A549 (cell line): ENCODE data around the gene OR5H2. TPM values are rescaled to one million over a fixed set of nuclear protein-coding genes. Genes with fewer than 3 reads are reported as not detected.

Experiments used
- ATAC-seq, 2 experiments: fragments of 200-7000 bp in 1 of 2; fragments of >200 bp in 1 of 2; cut with Nextera tagmentation in 1 of 2; cut with Tn5 transposase in 1 of 2; 3 replicates each; pipeline versions ENCODE4 v1.8.0 to v1.9.1; 2018 to 2020; ENCODE audit warnings: mild to moderate bottlenecking in 1 of 2, moderate library complexity in 1 of 2
- CTCF ChIA-PET: fragments of 300-600 bp; sonication (Branson Sonifier 250); formaldehyde crosslinking; extraction: SDS; loops from one replicate; lab custom pipeline; 2021; ENCODE audit warnings: antibody characterized with exemption, inconsistent platforms; lab: Yijun Ruan, JAX
- POLR2A ChIA-PET: fragments of 350-600 bp; formaldehyde crosslinking; extraction: SDS; loops from one replicate; lab custom pipeline; 2021; ENCODE audit warnings: antibody characterized with exemption, inconsistent platforms; lab: Yijun Ruan, JAX
- DNase-seq, 2 experiments: peaks; one replicate each; pipeline versions ENCODE4 v3.0.0 to v3.0.0-alpha.2; 2011 to 2016; ENCODE audit warnings: low read depth in 1 of 2, low spot score in 1 of 2
- FAIRE-seq: peaks from 2 replicates; lab custom pipeline; 2011; peaks lifted over from hg19 to GRCh38; lab: Jason Lieb, UNC
- H3K27ac ChIP-seq, 2 experiments: fragments of >200 bp; sonication (Bioruptor Twin); formaldehyde crosslinking; 3 replicates each; pipeline ENCODE4 v1.5.1; 2016 to 2017
- H3K4me1 ChIP-seq: fragments of >200 bp; sonication (Bioruptor Twin); formaldehyde crosslinking; 3 replicates; pipeline ENCODE4 v1.6.1; 2016
- H3K4me2 ChIP-seq: fragments of >200 bp; sonication (Bioruptor Twin); formaldehyde crosslinking; 3 replicates; pipeline ENCODE4 v1.6.1; 2016
- H3K4me3 ChIP-seq: fragments of >200 bp; sonication (Bioruptor Twin); formaldehyde crosslinking; 3 replicates; pipeline ENCODE4 v1.5.1; 2016
- H3K9me3 ChIP-seq: fragments of >200 bp; sonication (Bioruptor Twin); formaldehyde crosslinking; 3 replicates; pipeline ENCODE4 v1.6.1; 2016
- CBX2 ChIP-seq: fragments of 200-600 bp; sonication (generic); IDR thresholded peaks from 2 replicates; pipeline ENCODE4 v1.6.1; 2016; ENCODE audit warnings: low read depth, mild to moderate bottlenecking, borderline replicate concordance
- CBX8 ChIP-seq: fragments of 200-600 bp; sonication (generic); IDR thresholded peaks from 2 replicates; pipeline ENCODE4 v1.6.1; 2016
- CEBPB ChIP-seq, 2 experiments: fragments of >200 bp in 1 of 2; sonication (Bioruptor Twin) in 1 of 2; formaldehyde crosslinking in 1 of 2; IDR thresholded peaks; 2 replicates each; pipeline ENCODE4 v1.6.1; 2012 to 2016
- CHD4 ChIP-seq: fragments of 200-600 bp; sonication (generic); IDR thresholded peaks from 2 replicates; pipeline ENCODE4 v1.6.1; 2016; ENCODE audit warnings: antibody characterized with exemption, mild to moderate bottlenecking, borderline replicate concordance
- E2F6 ChIP-seq: IDR thresholded peaks from 2 replicates; pipeline ENCODE4 v1.6.1; 2012; ENCODE audit warnings: low read depth, borderline replicate concordance
- ESRRA ChIP-seq: fragments of 150-350 bp; IDR thresholded peaks from 2 replicates; pipeline ENCODE4 v1.6.1; 2014; ENCODE audit warnings: mild to moderate bottlenecking, low read length, borderline replicate concordance
- FOXS1 ChIP-seq: fragments of 250-450 bp; sonication (Bioruptor Pico); IDR thresholded peaks from 2 replicates; pipeline ENCODE4 v1.5.0; 2020; ENCODE audit warnings: mild to moderate bottlenecking, moderate library complexity
- GATA3 ChIP-seq: IDR thresholded peaks from 2 replicates; pipeline ENCODE4 v1.6.1; 2012; ENCODE audit warnings: borderline replicate concordance
- HDAC2 ChIP-seq: fragments of 200-600 bp; sonication (generic); IDR thresholded peaks from 2 replicates; pipeline ENCODE4 v1.6.1; 2016
- HOXB13 ChIP-seq: fragments of 250-450 bp; sonication (Bioruptor Pico); IDR thresholded peaks from 2 replicates; pipeline ENCODE4 v1.5.0; 2020; ENCODE audit warnings: low read depth, mild to moderate bottlenecking, moderate library complexity
- HOXB5 ChIP-seq: fragments of 250-450 bp; sonication (Bioruptor Pico); IDR thresholded peaks from 2 replicates; pipeline ENCODE4 v1.5.0; 2020; ENCODE audit warnings: mild to moderate bottlenecking, moderate library complexity
- JUN ChIP-seq, 2 experiments: fragments of >200 bp; sonication (Bioruptor Twin); formaldehyde crosslinking; IDR thresholded peaks; 2 replicates in 1 of 2; 3 replicates in 1 of 2; pipeline ENCODE4 v1.6.1; 2016 to 2017
- MAX ChIP-seq: IDR thresholded peaks from 2 replicates; pipeline ENCODE4 v1.6.1; 2012
- MAZ ChIP-seq: fragments of 150-350 bp; IDR thresholded peaks from 2 replicates; pipeline ENCODE4 v1.6.1; 2014; ENCODE audit warnings: antibody characterized with exemption, low read depth, low read length, borderline replicate concordance
- NFE2L2 ChIP-seq: fragments of 150-350 bp; conservative IDR thresholded peaks from 2 replicates; pipeline ENCODE4 v1.6.1; 2014; ENCODE audit warnings: low read length
- NPAS2 ChIP-seq: fragments of 250-450 bp; sonication (Bioruptor Pico); IDR thresholded peaks from 2 replicates; pipeline ENCODE4 v1.8.0; 2022; ENCODE audit warnings: mild to moderate bottlenecking, moderate library complexity, borderline replicate concordance
- NR3C1 ChIP-seq: fragments of >200 bp; sonication (Bioruptor Twin); formaldehyde crosslinking; IDR thresholded peaks from 3 replicates; pipeline ENCODE4 v1.6.1; 2017
- PBX3 ChIP-seq: IDR thresholded peaks from 2 replicates; pipeline ENCODE4 v1.6.1; 2012
- POLR2A ChIP-seq: IDR thresholded peaks from 2 replicates; pipeline ENCODE4 v1.6.1; 2012; ENCODE audit warnings: mild to moderate bottlenecking, low read length
- POLR2AphosphoS2 ChIP-seq: conservative IDR thresholded peaks from 2 replicates; pipeline ENCODE4 v1.6.1; 2012; ENCODE audit warnings: low read length, improper control_type of control experiment, inconsistent platforms
- RARB ChIP-seq: fragments of 250-450 bp; sonication (Bioruptor Pico); IDR thresholded peaks from 2 replicates; pipeline ENCODE4 v1.8.0; 2021; ENCODE audit warnings: mild to moderate bottlenecking, moderate library complexity
- REST ChIP-seq: fragments of 200-600 bp; sonication (generic); IDR thresholded peaks from 2 replicates; pipeline ENCODE4 v1.6.1; 2016; ENCODE audit warnings: antibody characterized with exemption, mild to moderate bottlenecking, moderate library complexity
- RNF2 ChIP-seq: fragments of 200-600 bp; sonication (generic); IDR thresholded peaks from 2 replicates; pipeline ENCODE4 v1.6.1; 2016; ENCODE audit warnings: low read depth, mild to moderate bottlenecking, antibody characterized with exemption, moderate library complexity, borderline replicate concordance
- SMC3 ChIP-seq: fragments of >200 bp; sonication (Bioruptor Twin); formaldehyde crosslinking; IDR thresholded peaks from 3 replicates; pipeline ENCODE4 v1.6.1; 2018; ENCODE audit warnings: inconsistent platforms
- SREBF2 ChIP-seq: fragments of 450-650 bp; IDR thresholded peaks from 2 replicates; pipeline ENCODE4 v1.6.1; 2014; ENCODE audit warnings: mild to moderate bottlenecking, moderate library complexity
- TFCP2L1 ChIP-seq: fragments of 250-450 bp; sonication (Bioruptor Pico); IDR thresholded peaks from 2 replicates; pipeline ENCODE4 v1.5.0; 2021; ENCODE audit warnings: mild to moderate bottlenecking
- TP53 ChIP-seq: fragments of 250-450 bp; sonication (Bioruptor Pico); IDR thresholded peaks from 2 replicates; pipeline ENCODE4 v1.5.0; 2021; ENCODE audit warnings: mild to moderate bottlenecking, moderate library complexity
- ZC3H11A ChIP-seq: fragments of 450-650 bp; IDR thresholded peaks from 2 replicates; pipeline ENCODE4 v1.6.1; 2014; ENCODE audit warnings: antibody characterized with exemption, mild to moderate bottlenecking
- ZNF302 ChIP-seq: fragments of 250-450 bp; sonication (Bioruptor Pico); IDR thresholded peaks from 2 replicates; pipeline ENCODE4 v1.9.0; 2021; ENCODE audit warnings: inconsistent platforms, mild to moderate bottlenecking, moderate library complexity
- ZSCAN20 ChIP-seq: fragments of 250-450 bp; sonication (Bioruptor Pico); IDR thresholded peaks from 2 replicates; pipeline ENCODE4 v1.8.0; 2022; ENCODE audit warnings: mild to moderate bottlenecking, moderate library complexity
- WGBS: methylation state at CpG from one replicate; pipeline ENCODE4 v1.1.6; 2017; ENCODE audit errors: missing lambda C conversion rate; 5-methylcytosine and 5-hydroxymethylcytosine counted together
- polyA plus RNA-seq, 4 experiments: library from polyadenylated mRNA; depleted of rRNA in 3 of 4; stranded (reverse); fragments of >200 nt; fragmentation: RNase III in 1 of 4; extraction: RNeasy Plus Mini Kit Qiagen cat#74134 plus additional on column Dnase treatment in 1 of 4; gene quantifications; 2 replicates in 3 of 4; 3 replicates in 1 of 4; pipeline ENCODE4 v1.2.3, GENCODE V29; 2011 to 2017

OR5H2 gene
- polyA plus RNA-seq, 2 of the 4 experiments (the other 2 are of a cell fraction): not detected

GRCh38 chr3:98262046-98262445 is 20.3 kb upstream of the OR5H2 start:
- Histone ChIP-seq H3K4me3 (no peak overlapping the region), H3K4me2 (no peak overlapping the region), H3K4me1 (no peaks in the 10 kb centered on the region), H3K9me3 (no peaks in the 10 kb centered on the region), H3K27ac (no peak overlapping the region)
- FAIRE-seq (no peak), ATAC-seq (no peak), DNase-seq (no peak)
- CTCF ChIA-PET: no interaction called here
- POLR2A ChIA-PET: no interaction called here
- WGBS: 24% methylated on average over 2 of the region's 2 CpGs
- TF ChIP-seq NPAS2 (CRISPR knock-in tag): no peak

GRCh38 chr3:98263944-98264343 is 18.4 kb upstream of the OR5H2 start, which contains the start of gene OR5H6:
TSS of gene OR5H6 (plus strand) at chr3:98264244. CDS start at chr3:98264333, 89 bp downstream.
- TF ChIP-seq GATA3 (no peak), RARB (CRISPR knock-in tag) (no peak), SREBF2 (no peak), CHD4 (no peak), MAX (no peak), TFCP2L1 (CRISPR knock-in tag) (no peak), RNF2 (no peak), REST (no peak), ESRRA (no peak), ZNF302 (CRISPR knock-in tag) (no peak), ZSCAN20 (CRISPR knock-in tag) (no peak), NR3C1 (no peak), ZC3H11A (no peak), FOXS1 (no peak), CBX2 (no peak), HOXB13 (no peak), POLR2A (no peak), TP53 (CRISPR knock-in tag) (no peak)
- ATAC-seq: no peak
- no peaks in the 10 kb centered on the region for H3K4me1 ChIP-seq

GRCh38 chr3:98269846-98270245 is 12.5 kb upstream of the OR5H2 start:
- ChIA-PET CTCF (no interaction called here), POLR2A (no interaction called here)
- Histone ChIP-seq H3K4me3 (no peak overlapping the region), H3K9me3 (no peaks in the 10 kb centered on the region), H3K4me2 (no peak overlapping the region), H3K27ac (no peak overlapping the region), H3K4me1 (no peaks in the 10 kb centered on the region)
- no peak for ATAC-seq
- FAIRE-seq: no peak
- DNase-seq: no peak
- WGBS: 0% methylated on average over 3 of the region's 3 CpGs
- TF ChIP-seq NFE2L2: no peak
- TF ChIP-seq HOXB5: no peak
- no peak for TF ChIP-seq RARB (CRISPR knock-in tag)
- TF ChIP-seq JUN (IDR thresholded peaks at IDR 0.05): no peak
- no peak for TF ChIP-seq TFCP2L1 (CRISPR knock-in tag)
- no peak for TF ChIP-seq SMC3
- no peak for TF ChIP-seq MAX
- TF ChIP-seq GATA3: no peak
- TF ChIP-seq POLR2AphosphoS2: no peak
- no peak for TF ChIP-seq HDAC2
- TF ChIP-seq MAZ: no peak
- TF ChIP-seq PBX3: no peak
- TF ChIP-seq SREBF2: no peak
- no peak for TF ChIP-seq CEBPB (IDR thresholded peaks at IDR 0.05)
- TF ChIP-seq E2F6: no peak
- TF ChIP-seq CBX8: no peak

More at GRCh38 chr3:98263944-98264343, 18.4 kb upstream of the OR5H2 start, which contains the start of gene OR5H6:
- 1% methylated on average over 3 of the region's 3 CpGs for WGBS
- no peak within 1 kb of the TSS for H3K4me3 ChIP-seq
- DNase-seq (no peak), FAIRE-seq (no peak)
- no peak within 1 kb of the TSS for H3K4me2 ChIP-seq
- H3K27ac ChIP-seq: no peak within 1 kb of the TSS
- ChIA-PET POLR2A (no interaction called here), CTCF (no interaction called here)
- H3K9me3 ChIP-seq: no peaks in the 10 kb centered on the region
